HG03039 (cell line): ENCODE measurements around the gene MUC4.
"Not testable (repeated sequence)": the region's sequence is repeated elsewhere in the genome, so short reads cannot be mapped to it uniquely, and the experiment has no call there.

Experiments
- ATAC-seq: cut with Tn5 transposase; IDR thresholded peaks from one replicate; pipeline ENCODE4 v1.9.1; 2021; ENCODE audit warnings: mild to moderate bottlenecking, moderate library complexity; ENCODE audit not compliant: unreplicated experiment

MUC4 gene

DNA sequence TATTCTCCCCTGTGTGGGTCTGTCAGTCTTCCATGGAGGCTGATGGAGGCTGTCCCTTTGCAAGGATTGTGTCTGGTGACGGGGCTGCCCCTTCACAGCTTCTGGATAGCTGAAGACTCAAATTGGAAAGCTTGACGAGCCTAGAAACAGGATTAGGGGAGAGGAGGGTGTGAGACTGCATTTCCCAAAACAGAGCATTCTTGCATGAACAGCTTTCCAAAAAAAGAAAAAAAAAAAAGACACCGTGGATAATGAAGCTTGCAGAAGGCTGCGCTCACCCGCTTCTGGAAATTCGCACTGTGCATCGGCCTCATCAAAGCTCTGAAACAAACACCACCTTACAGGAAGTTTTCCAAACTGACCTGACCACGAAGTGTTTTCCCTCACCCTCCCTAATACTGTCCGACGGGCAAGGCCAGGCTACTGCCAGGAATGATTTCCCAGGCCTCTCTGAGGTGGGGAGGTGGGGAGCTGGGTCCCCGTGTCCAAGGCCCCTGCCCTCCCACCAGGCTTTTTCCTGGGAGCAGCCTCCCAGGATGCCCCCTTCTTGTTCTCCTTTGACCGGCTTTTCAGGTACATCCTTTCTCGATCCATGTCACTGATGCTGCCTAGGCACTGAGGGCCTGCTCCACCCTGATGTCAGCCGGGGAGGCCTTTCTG, 24.9 kb upstream of the MUC4 start:
- ATAC-seq, result no peak

DNA sequence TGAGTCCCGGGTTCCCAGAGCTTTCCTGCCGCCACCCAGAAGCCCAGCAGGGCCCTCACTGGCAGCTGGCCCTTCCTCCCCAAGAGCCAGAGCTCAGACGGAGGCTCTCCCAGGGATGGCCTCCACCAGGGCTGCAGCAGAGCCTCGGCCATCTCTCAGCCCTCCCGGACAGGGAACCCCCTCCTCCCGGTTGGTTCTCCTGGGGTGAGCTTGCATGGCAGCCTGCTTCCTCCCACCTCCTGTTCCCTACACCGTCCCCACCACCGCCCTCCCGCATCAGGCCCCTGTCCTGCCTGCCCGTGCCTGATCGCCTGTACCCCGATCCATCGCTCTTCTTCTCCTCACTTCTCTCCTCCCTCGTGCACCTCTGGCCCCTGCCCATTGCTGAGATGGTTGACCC, 24.1 kb upstream of the MUC4 start:
- no peak for ATAC-seq

DNA sequence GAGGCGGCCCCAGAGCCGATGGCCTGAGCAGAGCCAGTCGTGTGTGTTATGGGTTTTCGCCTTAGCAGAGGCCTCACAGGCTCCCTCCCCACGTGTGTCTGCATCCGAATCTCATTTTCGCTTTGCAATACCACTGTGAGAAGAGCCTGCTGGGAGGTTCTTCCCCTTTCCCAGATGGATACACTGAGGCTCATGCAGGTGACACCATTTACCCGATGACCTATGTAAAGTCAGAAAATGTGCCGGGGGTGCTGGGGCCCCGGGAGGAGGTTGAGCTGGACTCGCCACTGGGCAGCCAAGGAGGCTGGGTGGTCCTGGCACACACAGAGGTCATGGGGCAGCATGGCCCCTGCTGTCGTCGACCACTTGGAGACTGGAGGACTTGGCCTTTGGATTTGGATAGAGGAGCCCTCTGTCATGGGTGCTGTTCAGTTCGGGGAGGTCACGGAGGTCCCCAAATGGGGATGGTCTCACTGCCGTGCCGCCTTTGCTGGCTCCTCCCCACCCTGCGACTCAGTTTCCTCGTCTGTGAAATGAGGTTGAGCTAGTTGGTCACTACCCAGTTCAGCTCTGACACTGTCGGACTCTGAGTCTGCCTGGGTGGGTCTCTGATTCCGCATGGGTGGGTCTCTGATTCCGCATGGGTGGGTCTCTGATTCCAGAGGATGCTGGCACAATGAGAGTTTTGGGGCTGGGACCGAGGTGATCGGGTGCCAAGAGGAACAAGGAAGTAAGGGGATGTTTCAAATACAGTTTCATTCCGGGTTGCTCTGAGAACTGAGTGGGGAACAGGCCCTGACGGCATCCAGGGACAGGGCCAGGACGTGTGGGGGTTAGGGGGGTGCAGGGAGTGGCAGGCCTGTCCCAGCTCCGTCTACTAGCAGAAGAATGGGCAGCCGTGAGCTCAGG, 23.2 kb upstream of the MUC4 start:
- ATAC-seq, result no peak

DNA sequence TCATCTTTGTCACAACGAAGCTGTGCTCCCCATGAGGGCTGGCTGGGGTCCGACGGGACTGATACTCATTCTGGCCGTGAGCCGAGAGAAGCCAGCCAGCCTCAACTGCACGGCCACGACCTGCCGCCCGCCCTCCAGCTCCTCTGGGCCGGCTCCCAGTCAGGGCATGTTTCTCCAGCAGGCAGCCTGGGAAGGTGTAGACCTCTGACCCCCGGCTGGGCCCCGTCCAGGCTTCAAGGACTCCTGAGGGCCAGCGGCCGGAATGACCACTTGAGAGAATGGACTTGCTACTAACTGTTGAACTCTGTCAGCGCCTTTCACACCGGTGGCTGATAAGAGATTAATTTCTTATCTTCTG, 18.1 kb upstream of the MUC4 start:
- ATAC-seq, result no peak

DNA sequence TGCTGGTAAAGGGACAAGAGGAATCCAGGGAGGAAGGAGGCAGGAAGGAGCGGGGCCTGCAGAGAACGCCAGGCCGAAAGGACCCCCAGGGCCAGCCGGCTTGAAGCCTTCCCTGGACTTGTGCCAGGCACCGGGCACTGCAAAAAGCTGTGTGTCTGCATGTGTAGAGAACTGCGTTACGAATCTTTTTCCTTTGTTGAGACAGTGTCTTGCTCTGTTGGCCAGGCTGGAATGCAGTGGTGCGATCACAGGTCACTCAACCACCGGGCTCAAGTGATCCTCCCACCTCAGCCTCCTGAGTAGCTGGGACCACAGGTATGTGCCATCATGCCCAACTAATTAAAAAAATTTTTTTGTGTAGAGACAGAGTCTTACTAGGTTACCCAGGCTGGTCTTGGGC, 17.0 kb upstream of the MUC4 start:
- ATAC-seq, result no peak

DNA sequence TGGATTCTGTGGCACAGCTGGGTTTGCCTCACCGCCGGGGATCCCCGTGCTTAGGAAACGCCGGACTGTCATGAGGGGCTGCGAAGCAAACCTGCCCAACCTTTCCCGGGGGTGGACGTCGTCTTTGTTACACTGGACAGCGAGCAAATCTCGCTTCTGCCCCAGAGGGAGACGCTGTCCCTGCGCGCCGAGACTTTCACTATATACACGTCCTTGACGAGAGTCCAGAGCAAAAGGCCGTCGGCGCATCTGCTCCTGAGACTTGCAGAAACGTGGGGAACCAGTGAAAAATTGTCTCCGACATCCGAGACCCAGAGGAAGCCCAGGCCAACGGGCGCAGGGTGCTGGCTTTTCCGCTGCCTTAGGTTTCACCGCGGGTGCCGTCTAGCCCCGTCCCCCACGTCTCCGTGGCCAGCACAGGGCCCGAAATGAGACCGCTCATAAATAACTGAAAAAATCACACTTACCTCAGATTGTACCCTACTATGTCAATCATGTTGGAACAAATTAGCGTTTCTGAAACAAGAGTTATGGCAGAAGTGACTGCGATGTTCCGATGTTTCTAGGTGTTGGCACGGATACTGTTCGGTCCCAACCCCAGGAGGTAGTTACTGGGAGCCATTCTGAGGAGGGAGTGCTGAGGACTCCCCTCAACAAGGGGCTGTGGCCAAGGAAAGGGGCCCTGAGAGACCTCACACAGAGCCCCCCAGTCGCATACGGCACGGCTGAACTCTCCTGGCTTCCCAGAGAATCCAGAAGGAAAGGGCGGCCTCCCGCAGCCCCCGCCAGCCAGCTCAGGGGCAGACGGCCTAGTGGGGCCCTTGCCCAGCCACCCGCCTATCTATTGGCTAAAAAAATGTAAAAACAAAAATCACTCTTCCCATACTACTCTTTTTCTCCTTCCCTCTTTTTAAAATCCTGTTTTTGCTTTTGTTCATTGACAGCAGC, 14.4 kb upstream of the MUC4 start:
- ATAC-seq, result no peak

DNA sequence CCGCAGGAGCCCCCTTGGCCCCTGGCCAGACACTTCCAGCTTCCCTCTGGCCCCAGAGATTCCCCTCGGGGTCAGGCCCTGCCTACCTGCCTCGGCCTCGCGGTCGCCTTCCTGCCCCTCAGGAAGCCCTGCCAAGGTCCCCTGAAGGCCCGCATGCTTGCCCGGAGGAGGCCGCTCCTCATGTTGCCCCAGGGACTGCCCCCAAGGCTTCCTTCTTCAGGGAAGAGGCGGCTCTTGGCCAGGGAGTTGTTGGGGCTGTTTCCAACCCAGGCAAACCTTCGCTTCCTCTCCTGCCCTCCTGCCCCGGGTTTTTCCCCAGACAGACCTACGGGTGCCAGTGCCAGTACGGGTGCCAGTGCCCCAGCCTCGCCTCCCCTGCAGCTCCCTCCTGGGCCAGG, 13.5 kb upstream of the MUC4 start:
- no peak for ATAC-seq

DNA sequence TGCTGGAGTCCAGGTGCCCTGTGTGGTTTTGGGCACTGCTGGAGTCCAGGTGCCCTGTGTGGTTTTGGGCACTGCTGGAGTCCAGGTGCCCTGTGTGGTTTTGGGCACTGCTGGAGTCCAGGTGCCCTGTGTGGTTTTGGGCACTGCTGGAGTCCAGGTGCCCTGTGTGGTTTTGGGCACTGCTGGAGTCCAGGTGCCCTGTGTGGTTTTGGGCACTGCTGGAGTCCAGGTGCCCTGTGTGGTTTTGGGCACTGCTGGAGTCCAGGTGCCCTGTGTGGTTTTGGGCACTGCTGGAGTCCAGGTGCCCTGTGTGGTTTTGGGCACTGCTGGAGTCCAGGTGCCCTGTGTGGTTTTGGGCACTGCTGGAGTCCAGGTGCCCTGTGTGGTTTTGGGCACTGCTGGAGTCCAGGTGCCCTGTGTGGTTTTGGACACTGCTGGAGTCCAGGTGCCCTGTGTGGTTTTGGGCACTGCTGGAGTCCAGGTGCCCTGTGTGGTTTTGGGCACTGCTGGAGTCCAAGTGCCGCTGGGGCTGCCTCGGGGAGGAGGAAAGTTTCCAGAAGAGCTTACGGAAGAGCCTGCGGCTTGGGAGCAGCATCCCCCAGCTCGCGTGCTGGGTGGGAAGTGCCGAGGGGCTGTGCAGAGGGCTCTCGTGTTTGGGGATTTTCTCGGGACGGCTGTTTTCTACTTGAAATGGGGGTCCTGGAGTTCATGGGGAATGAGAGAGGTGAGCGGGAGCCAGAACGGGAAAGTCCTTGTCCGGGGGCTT, 12.9 kb upstream of the MUC4 start:
- ATAC-seq, result not testable (repeated sequence)

DNA sequence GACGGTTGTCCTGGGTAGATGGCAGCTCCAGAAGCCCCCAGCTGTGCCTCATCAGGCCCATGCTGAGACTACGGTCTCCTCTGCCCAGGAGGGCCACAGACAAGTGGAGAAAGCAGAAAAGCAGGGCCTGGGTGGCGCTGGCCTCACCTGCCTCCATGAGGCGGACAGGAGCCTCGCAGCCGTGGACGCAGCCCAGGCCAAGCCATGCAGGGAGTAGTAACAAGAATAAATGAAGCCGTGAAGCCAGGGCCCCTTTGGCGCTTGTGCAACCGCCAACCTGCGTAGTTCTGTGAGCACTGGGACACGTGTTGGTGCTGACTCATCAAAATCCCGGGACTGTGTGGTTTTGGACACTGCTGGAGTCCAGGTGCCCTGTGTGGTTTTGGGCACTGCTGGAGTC, 12.3 kb upstream of the MUC4 start:
- no peak for ATAC-seq

DNA sequence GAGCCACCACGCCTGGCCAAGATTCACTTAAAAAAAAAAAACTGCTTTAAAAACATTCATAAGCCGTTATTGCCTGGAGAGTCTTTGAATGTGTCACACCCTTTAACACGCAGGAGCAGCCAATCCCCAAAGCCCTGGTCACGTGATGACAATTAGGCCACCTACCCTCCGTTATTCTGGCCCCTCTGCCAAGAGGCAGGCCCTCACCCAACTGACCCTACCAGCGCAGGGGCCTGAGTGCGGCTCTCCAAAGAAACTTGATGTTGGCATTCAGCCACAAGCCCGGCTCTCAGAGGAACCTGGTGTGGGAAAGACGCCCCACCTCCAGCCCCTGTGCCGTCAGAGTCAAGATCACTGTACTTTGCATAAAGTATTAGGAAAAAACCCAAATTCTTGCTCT, 11.6 kb upstream of the MUC4 start:
- ATAC-seq, result no peak

DNA sequence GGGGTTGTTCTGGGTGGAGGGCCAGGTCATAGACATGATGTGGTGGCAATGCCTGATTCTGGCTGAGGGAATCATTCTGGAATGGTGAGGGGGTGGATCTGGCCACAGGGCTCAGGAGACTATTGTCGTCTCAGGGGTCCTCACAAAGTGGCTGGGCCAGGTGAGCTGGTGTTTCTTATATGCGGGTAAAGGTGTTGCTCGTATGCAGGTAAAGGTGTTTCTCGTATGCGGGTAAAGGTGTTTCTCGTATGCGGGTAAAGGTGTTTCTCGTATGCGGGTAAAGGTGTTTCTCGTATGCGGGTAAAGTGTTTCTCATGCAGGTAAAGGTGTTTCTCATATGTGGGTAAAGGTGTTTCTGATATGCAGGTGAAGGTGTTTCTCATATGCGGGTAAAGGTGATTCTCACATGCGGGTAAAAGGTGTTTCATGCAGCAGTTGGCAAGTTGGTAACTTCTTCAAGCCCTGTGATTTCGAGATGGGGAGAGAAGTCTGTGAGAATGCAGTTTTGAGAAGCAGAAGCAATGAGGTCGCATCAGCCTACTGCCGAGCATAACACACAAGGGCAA, 10.5 kb upstream of the MUC4 start:
- ATAC-seq, result no peak

DNA sequence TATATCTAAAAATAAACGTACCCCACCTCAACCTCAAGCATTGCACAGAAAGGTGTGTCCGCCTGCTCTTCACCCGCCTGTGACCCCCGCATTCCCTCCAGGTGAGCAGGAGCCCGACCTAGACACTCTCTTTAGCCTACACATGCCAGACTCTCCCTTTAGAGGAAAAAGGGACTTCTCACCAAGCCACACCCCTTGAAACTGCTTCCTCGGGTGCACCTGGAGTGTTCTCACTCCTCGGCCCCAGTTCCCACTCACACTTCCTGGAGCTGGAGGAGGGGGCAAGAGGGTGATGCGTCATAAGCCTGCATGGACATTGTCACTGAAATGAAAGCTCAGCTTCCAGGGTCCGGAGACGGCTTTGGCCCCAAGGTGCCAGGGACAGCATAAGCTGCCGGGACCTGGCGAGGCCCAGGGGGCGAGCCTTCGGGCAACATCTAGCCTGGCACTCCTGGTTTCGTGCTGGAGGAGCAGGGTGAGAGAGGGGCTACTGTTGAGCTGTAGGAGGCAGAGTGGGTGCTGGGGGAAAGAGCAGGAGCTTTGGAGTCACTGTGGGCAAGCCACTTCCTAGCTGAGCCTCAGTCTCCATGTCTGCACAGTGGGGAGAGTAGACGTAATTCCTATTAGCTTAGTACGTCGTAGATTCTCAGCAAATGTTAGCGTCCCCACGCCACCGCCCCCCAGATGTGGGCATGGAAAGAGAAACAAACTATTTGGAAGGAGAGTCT, 9.8 kb upstream of the MUC4 start:
- ATAC-seq, result no peak

DNA sequence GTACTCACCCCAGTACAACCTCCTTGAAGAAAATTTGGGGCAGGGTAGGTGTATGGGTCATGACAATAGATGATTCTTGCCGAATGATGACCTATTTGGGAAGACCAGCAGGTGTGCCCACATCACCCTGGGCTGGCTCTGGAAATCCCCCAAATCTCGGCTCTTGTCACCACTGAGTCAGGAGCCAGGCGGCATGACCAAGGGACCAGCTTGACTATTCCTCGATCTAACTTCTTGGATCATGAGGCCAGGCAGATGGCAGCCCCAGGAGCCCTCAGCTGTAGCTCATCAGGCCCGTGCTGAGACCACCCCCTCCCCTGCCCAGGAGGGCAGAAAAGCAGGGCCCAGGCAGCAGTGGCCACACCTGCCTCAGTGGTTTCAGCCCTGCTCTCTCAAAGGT, 9.2 kb upstream of the MUC4 start:
- no peak for ATAC-seq

DNA sequence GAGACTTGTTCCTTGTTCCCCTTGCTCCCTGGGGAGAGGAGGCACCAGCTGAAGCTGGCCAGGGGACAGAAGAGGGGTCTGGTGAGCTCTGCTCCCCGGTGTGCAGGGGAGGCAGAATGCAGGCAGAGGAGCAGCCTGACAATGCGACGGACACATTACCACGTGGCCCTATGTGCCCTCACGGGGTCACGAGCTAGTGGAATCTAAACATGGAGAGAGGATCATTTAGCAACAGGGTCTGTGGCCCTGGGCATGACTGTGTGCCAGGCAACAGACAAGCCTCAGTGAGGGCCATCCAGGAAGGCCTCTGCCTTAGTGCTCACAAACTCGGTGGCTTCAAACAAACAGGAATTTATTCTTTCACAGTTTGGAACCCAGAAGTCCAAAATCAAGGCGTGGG, 8.5 kb upstream of the MUC4 start:
- ATAC-seq, result no peak

DNA sequence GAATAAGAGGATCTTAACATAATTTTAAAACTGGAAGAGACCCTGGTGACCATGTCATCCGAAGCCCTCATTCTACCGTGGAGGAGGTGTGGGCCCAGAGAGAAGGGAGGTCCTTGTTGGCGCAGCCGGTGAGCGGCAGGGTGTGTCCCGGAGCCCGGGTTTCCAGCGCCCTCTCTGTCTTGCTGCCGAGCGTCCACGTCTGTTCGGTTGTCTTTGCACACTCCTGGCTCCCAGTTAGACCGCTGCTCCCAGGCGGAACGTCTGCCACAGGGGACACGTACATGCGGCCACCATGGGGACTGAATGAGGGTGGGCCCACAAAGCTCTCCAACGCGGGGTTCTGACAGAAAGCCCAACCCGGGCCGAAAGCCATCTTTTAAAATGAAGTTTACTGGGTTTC, 6.6 kb upstream of the MUC4 start:
- ATAC-seq, result no peak

DNA sequence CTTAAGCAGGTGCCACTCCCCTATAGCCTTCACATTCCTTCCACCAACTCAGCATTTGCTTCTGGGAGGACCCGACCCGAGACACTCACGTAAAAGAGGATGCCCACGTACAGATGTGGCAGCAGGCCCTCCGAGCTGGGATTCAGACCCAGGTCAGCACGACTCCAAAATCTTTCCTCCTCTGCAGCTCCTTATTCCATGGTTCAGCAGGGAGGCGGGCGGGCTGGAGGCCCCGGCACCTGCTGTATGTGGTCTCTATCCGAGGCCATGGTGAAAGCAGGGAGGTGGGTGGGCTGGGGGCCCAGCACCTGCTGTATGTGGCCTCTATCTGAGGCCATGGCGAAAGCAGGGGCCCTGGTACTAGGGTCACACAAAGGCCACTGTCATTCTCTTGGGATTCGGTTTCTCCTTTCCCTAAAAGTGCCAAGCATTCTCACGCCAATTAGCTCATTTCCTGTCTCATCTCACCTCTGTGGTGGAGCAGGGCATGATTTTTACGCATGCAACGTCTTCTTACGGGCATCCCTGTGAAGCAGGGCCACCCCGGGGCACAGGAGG, 5.9 kb upstream of the MUC4 start:
- no peak for ATAC-seq

DNA sequence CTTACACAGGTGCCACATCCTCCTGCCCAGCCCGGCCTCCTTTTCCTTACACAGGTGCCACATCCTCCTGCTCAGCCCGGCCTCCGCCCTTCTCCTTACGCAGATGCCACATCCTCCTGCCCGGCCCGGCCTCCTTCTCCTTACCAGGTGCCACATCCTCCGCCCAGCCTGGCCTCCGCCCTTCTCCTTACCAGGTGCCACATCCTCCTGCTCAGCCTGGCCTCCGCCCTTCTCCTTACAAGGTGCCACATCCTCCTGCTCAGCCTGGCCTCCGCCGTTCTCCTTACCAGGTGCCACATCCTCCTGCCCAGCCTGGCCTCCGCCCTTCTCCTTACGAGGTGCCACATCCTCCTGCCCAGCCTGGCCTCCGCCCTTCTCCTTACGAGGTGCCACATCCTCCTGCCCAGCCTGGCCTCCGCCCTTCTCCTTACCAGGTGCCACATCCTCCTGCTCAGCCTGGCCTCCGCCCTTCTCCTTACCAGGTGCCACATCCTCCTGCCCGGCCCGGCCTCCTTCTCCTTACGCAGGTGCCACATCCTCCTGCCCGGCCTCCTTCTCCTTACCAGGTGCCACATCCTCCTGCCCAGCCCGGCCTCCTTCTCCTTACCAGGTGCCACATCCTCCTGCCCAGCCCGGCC, 4.7 kb upstream of the MUC4 start:
- ATAC-seq, result not testable (repeated sequence)

DNA sequence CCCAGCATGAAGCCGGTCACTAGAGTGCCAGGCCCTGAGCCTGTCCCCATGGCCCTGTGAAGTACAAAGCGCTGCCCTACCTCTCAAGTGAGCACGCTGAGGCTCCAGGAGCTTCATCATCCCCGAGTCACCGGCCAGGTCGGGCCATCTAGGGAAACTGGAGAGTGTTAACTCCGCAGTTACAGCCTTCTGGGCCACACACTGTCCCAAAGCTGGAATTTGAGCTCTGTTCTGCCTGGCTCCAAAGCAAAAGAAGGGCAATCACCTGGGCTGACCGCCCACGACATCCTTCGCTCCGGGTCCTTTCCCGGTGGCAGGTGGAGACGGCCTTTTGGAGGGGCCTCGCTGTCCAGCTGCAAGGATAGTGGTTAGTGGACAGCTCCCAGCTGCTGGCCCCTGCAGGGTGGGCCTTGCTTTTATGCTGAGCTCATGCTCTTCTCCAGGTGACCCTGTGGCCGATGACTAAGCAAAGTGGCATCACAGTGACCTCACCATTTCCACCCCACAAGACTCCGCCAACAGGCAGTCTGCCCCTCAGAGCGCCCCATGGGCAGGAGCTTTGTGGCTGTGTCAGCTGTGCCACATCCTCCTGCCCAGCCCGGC, 3.5 kb upstream of the MUC4 start:
- no peak for ATAC-seq
